NK-92 (cell line): ENCODE results near the gene ZPBP2.
"Not testable (repeated sequence)": the region's sequence is repeated elsewhere in the genome, so short reads cannot be mapped to it uniquely, and the experiment has no call there.

Experiments
- DNase-seq: peaks from one replicate; lab custom pipeline; 2025; ENCODE audit not compliant: unreplicated experiment; lab: John Stamatoyannopoulos, UW

Gene ZPBP2, protein sequence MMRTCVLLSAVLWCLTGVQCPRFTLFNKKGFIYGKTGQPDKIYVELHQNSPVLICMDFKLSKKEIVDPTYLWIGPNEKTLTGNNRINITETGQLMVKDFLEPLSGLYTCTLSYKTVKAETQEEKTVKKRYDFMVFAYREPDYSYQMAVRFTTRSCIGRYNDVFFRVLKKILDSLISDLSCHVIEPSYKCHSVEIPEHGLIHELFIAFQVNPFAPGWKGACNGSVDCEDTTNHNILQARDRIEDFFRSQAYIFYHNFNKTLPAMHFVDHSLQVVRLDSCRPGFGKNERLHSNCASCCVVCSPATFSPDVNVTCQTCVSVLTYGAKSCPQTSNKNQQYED

DNA sequence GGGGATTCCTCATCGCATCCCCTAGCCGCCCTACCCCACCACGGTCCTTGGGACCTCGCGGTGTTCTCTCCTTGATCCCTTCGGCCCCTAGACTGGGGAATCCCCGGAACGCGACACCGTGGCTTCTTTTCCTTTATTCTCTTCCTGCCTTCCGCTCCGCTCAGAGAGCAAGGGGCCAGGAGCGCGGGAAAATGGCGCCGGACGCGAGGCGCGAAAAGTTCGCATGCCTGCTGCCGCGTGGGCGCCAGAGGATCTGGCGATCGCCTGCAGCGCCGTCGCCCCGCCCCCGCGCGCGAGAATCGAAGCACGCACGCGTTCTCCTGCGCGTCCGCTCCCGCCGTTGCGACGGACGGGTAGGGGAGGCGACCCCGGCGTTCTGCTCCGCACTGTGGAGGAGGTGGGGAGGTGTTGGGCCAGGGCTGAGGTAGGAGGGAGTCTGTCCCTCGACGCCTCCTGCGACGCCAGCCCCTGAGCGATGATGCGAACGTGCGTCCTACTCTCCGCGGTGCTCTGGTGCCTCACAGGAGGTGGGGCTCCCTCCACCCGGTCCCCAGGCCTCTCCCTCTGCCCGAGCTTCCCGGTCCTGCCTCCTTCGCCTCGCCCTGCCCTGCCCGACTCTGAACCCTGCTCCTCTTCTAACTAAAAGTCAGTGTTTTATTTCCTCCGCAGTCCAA, at the start of gene ZPBP2:
ZPBP2 (plus strand) TSS at position 323 of the 674 bp plus-strand sequence; CDS start at position 476, 153 bp downstream.
- no peak for DNase-seq

DNA sequence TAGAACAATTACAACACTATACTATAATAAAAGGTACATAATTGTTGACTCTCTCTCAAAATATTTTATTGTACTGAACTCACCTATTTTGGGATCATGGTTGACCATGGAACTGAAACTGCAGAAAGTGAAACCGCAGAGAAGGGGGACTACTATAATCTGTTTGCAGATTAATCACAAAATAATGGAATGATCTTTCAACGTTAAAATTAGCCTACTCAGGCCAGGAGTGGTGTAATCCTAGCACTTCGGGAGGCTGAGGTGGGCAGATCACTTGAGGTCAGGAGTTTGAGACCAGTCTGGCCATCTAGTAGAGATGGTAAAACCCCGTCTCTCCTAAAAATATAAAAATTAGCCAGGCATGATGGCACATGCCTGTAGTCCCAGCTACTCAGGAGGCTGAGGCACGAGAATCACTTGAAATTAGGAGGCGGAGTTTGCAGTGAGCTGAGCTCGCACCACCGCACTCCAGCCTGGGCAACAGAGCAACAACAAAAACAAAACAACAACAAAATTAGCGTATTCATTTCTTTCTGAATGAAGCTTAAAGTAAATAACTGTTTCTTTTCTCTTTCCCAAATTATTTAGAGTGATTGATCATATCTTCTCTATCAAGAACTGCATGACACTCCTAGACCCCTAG, 49.5 kb upstream of the ZPBP2 start:
- DNase-seq: no peak

DNA sequence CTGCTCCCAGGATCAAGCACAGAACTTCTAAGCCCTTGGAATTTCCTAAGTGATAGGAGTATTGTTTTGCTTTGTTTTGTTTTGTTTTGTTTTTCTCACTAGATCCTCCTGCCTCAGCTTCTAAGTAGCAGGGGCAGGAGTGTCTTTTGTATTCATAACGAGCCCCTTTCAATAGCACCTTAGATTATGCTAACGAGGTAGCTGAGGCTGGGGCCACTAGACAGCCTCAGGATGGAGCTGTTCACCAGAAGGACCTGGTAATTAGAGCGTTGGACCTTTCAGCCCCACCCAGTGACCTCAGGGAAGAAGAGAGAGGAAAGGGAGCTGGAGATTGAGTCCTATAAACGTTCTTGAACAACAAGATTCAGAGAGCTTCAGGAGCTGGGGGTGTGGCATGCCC, 47.5 kb upstream of the ZPBP2 start:
- DNase-seq: no peak

DNA sequence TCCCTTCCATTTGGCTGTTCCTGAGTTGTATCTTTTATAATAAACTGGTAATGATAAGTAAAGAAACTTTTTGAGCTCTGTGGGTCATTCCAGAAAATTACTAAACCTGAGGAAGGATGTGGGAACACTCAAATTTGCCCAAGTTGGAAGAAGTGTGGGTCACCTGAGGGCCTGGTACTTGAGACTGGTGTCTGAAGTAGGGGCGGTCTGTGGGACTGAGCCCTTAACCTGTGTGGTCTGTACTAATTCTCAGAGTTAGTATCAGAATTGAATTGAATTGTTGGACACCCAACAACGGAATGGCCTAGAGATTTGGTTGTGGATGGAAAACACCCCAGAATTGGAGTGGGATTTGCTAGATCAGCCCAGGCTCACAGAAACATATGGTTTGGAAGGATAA, 47.0 kb upstream of the ZPBP2 start:
- no peak for DNase-seq

DNA sequence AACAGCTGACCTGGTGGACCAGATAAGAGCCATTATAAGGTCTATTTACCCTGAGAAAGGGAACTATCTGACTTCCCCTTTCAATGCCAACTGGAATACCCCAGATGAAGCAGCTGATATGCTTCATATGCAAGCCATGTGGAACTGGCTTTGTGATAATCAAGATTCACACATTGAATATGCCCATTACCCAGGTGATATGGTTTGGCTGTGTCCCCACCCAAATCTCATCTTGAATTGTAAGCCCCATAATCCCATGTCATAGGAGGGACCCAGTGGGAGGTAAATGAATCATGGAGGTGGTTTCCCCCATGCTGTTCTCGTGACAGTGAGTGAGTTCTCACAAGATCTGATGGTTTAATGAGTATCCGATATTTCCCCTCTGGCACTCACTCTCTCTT, 46.0 kb upstream of the ZPBP2 start:
- no peak for DNase-seq

DNA sequence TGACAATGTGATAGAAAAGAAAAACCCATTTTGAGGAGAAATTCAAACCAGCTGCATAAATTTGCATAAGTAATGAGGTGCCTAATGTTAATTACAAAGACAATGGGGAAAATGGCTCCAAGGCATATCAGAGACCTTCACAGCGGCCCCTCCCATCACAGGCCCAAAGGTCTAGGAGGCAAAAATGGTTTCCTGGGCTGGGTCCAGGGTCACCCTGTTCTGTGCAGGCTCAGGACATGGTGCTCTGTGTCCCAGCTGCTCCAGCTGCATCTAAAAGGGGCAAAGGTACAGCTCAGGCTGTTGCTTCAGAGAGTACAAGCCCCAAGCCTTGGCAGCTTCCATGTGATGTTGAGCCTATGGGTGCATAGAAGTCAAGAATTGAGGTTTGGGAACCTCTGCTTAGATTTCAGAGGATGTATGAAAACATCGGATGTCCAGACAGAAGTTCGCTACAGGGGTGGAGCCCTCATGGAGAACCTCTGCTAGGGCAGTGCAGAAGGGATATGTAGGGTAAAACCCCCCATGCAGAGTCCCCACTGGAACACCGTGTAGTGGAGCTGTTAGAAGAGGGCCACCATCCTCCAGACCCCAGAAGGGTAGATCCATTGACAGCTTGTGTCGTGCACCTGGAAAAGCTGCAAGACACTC, 44.5 kb upstream of the ZPBP2 start:
- DNase-seq: no peak

DNA sequence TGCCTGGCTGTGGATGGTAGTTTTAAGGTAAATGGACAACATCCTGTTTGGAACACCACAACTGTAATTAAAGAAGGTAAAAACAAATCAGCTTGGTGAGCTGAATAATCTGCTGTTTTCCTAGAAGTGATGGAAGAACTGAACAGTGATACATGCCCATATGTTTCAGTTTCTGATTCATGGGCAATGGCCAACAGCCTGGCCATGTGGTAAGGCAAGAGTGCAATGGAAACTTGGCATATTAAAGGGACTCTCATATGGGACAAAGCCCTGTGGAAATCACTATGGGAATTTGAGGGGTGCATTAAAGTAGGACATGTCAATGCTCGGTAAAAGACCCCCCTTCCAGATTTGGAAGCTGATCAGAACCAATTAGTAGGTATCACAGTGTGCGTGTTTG, 41.7 kb upstream of the ZPBP2 start:
- DNase-seq: no peak

DNA sequence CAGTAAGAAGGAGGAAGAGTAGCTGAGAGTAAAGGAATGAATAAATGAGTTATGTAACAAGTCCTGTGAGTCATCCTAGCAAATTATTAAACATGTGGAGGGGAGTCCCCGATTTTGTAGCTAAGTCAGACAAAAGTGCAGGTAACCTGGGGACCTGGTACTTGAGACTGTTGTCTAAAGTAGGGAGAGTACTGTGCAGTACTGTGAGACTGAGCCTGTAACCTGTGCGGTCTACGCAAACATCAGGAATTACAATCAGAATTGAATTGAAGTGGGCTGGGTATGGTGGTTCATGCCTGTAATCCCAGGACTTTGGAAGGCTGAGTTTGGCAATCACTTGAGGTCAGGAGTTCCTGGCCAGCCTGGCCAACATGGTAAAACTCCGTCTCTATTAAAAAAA, 39.6 kb upstream of the ZPBP2 start:
- no peak for DNase-seq

DNA sequence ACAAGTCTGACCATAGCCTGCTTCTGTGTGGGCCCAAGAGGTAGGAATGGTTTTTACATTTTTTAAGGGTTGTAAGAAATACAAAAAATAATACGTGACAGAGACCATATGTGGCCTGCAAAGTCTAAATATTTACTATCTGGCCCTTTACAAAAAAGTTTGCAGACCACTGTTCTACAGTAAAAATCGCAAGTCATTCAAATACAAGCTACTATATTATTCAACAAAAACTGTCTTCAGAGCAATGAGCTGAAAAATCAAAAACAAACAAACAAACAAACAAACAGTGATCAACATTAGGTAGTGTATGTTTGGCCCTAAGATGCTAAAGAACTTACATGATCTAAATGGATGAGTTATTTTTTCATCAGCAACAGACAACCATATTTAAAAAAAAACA, 36.4 kb upstream of the ZPBP2 start:
- no peak for DNase-seq

DNA sequence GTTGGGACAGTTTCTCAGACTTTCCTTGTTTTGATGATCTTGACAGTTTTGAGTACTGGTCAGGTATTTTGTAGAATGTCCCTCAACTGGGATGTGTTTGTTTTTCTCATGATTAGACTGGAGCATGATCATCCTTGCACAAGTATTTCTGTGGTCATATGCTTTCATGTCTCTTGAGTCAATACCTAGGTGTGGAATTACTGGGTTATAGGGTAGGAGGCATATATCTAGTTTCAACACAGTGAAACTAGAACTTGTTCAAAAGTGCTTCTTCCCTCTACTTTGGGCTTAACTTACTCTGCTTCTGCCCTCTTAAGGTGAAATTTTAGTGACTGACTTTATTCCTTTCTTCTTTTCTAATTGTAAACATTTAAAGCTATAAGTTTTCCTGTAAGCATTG, 34.0 kb upstream of the ZPBP2 start:
- no peak for DNase-seq

DNA sequence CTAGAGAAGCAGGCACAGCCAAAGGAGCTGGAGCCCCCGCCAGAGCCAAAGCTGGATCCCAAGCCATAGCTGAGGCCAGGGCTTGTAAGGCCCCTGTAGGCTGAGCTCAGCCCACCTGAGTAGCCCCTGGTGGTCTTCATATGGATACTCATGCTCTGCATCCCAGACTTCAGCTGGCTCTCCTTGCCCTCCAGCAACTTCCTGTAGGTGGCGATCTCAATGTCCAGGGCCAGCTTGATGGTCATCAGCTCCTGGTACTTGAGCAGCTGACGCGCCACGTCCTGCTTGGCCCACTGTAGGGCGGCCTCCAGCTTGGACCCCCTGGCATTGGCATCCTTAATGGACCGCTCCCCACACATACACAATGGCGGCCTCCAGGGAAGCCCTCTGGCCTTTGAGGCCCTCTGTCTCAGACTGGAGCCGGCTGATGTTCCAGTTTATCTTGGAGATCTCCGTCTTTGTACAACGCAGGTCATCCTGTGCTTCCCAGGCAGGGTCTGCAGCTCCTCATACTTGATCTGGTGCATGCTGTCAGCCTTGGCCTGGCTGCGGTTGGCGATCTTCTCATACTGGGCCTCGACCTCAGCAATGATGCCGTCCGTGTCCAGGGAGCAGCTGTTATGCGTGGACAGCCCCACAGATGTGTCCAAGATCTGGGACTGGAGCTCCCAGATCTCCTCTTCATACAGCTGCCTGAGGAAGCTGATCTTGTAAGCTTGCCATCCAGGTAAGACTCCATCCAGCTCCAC, 32.8 kb upstream of the ZPBP2 start:
- no peak for DNase-seq

DNA sequence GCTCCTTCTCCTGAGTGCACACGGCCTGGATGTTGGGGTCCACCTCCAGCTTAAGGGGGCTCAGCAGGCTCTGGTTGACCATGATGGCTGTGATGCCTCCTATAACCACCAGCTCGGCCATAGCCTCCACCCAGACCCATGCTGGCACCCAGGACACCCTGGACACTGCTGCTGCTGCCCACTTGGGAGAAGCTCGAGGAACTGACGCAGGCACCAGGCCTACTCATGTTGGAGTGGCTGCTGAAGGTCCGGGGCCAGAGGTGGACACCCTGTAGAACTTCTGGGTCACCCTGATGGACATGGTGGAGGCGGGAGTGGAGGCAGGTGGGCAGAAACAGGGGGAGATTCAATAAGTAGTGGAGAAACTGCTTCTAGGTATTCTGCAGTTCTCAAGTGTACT, 31.9 kb upstream of the ZPBP2 start:
- no peak for DNase-seq

DNA sequence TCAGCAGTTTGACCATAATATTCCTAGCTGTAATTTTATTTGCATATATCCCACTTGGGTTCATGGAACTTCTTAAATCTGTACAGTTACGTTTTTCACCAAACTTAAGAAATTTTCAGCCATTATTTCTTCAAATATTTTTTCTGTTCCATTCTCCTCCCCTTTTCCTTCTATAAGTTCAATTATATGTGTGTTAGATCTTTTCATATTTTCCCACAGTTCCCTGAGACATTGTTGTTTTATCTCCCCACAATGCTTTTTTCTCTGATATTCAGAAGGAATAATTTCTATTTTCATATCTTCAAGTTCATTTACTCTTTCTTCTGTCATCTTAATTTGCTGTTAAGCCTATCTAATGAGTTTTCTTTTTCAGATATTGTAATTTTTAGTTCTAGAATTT, 29.9 kb upstream of the ZPBP2 start:
- DNase-seq: no peak

DNA sequence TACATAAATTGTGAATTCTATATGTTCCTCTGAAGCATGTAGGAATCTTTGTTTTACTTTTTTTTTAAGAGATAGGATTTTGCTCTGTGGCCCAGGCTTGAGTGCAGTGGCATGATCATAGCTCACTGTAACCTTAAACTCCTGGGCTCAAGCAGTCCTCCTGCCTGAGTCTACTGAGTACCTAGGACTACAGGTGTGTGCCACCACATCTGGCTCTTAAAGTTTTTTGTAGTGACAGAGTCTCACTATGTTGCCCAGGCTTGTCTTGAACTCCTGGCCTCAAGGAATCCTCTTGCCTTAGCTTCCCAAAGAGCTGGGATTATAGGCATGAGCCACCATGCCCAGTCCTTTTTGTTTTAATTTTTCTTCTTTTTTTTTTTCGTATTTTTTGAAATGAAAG, 29.2 kb upstream of the ZPBP2 start:
- no peak for DNase-seq

DNA sequence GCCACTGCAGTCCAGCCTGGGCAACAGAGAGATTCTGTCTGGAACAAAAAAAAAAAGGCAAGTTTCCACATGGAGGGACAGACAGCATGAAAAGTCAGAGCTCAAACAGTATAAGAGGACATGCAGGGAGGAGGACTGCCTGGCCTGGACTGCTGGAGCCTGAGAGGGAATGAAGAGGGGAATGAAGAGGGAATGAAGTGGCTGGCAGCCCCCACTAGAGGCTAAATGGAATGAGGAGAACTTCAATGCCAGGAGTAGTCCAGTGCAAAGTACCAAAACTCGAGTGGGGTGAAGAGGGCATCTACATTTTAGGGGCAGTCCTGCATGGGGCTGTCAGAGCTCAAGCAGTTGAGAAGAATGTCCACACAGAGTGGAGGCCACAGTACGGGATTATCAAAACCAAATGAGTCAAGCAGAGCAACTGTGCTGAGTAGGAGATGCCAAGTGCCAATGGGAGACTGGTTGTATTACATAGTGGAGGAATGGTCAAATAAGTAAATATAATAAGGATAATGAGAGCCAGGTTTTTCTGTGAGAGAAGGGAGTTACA, 26.8 kb upstream of the ZPBP2 start:
- no peak for DNase-seq

DNA sequence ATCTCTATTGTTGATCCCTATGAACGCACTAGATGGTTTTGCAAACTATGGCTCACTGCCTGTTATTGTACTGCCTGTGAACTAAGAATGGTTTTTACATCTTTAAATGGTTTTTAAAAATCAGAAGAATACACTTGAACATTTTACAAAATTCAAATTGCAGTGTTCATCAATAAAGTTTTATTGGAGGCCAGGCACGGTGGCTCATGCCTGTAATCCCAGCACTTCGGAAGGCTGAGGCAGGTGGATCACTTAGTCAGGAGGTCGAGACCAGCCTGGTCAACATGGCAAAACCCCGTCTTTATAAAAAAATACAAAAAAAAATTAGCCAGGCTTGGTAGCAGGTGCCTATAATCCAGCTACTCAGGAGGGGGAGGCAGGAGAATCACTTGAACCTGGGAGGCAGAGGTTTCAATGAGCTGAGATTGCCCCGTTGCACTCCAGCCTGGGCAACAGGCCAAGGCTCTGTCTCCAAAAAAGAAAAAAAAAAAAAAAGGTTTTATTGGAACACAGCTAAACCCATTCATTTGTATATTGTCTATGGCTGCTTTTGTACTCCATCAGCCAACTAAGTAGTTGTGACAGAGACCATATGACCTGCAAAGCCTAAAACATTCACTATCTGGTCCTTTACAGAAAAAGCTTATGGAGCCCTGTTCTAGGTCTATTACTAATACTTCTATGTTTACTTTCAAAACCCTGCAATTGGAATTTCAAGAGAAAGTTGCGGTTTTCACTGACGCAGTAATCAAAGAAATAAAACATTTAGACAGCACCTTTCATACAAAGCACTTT, 22.8 kb upstream of the ZPBP2 start:
- no peak for DNase-seq

DNA sequence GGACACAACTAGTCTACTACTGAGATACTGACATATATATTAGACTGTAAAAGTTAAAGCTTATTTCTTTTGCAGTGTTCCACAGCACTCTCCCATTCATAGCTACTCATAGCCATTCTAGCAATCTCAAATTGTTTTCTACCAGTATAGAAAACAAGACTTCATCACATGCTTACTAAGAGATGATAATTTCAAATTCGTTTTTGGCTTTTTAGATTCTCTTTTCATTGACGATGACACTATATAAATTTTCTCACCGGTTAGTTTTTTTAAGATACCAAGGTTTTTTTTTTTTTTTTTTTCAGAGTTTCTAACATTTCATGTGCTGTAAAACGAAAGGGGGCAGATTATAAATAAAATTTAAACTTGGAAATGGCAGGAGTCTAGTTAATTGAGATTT, 21.8 kb upstream of the ZPBP2 start:
- DNase-seq: no peak

DNA sequence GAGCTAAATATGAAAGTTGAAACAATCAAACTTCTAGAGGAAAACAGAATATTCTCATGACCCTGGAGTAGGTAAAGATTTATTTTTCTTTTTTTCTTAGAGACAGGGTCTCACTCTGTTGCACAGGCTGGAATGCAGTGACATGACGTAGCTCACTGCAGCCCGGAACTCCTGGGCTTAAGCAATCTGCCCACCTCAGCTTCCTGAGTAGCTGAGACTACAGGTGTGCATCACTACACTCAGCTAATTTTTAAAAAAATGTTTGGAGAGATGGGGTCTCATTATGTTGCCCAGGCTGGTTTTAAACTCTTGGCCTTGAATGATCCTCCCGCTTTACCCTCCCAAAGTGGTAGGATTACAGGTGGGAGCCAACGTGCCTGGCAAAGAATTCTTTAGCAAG, 19.4 kb upstream of the ZPBP2 start:
- DNase-seq: no peak

DNA sequence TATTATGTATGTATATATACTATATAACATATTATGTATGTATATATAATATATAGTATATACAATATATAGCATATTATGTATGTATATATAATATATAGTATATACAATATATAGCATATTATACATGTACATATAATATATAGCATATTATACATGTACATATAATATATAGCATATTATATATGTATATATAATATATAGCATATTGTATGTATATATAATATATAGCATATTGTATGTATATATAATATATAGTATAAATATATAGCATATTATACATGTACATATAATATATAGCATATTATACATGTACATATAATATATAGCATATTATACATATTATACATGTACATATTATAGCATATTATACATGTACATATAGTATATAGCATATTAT, 17.8 kb upstream of the ZPBP2 start:
- not testable (repeated sequence) for DNase-seq

DNA sequence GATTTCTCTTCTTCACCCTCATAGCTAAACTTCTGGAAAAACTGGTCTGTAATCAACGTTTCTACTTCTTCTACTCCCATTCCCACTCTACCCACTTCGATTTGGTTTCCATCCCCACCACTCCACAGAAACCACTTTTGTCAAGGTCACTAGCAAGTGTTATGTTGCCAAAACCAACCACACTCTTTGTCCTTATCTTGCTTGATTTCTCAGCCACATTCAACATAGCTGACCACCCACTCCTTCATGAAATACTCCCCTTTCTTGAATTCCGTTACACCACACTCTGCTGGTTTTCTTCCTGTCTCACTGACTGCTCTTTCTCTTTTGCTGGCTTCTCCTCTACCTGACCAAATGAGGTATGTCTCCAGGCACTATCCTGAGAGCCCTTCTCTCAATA, 15.8 kb upstream of the ZPBP2 start:
- no peak for DNase-seq
